ENCODE results near the gene PXYLP1.

Gene PXYLP1

DNA sequence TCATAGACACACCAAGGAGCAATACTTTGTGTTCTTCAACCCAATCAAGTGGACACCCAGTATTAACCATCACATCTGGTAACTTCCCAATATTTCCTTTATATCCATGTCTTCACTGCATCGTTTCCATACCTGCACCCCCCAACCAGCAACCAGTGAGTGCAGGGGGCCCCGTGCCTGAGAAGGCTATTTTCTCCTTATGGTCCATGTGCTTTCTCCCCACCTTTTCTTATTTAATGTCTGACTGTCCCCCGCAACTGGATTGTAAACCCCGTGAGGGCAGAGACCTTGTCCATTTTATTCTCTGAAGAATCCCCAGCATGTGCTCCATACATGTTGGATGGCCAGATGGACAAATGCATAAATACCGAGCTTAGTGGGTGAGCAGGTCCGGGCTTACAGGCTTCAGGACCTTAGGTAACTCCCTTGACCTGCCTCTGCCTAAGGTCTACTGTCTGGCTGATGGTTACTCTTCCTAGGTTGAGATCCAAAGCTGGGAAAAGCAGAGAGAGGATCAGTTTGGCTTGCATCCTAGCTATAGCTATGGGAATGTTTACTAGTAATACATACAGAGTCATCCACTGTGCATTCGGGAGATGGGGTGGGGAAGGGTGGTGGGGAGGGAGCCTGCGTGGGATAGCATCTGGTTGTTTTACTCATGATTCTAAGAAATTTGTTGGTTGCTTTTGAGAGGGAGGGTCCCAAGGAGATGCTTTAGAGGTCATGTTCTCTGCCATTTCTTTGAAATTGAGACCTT is 41.5 kb downstream of the PXYLP1 start:
- DNase-seq (ENCODE audit: low read depth): no peak

DNA sequence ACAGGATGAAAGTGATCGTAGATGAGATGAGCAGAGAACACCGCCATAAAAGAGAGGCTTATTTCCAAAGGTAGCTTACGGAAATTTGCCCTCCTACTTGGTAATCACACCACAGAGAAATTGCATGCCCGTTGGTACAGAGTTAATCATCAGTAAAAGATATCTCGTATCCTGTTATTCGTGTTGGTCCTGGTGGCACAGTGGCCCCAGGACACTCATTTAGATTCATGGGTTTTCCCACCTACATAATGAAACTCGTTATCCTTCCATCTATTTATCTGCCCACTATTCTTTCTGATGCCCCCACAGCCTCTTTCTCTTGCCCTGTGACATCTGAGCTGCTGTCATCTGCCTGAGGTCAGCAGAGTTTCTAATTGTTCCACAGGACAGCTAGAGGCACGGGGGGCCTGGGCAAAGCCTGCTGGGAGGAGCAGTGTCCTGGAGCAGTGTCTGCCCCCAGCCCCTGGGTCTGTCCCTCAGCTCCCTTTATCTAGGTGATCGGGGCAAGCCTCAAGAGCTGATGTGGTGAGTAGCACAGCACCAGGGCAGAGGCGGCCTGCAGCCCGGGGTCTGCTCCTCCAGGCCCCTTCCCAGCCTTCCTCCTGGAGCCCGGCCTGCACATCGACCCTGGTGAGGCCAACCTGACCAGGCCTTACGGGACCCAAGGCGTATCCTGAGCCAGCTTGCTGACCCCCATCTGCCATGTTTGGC is 42.2 kb downstream of the PXYLP1 start:
- DNase-seq (ENCODE audit: low read depth): no peak

DNA sequence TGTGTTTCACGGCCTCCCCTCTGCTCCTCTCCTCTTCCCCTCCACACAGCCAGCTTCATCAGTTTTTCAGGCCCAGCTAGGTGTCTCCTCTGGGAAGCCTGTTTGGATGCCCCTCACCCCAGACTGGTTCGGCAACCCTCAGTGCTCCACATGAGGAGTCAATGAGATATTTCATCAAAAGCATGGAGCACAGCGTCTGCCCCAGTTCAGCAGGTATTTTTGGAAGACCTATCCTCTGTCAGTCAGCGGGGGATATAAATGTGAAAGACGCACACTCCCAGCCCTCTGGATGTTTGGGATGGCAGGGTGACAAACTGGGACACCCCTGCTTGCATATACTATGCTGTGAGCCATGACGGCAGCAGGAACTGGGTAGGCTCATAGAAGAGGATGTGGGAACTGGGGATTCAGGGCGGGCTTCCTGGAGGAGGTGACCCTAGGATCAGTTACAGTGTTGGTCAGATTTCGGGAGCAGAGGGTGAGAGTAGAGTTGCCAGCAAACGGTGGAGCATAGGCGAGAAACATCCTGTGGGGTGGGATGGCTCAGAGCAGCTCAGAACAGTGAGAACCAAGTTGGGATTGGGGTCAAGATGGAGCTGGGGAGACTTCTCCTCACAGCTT is 42.9 kb downstream of the PXYLP1 start:
- no peak for DNase-seq (ENCODE audit: low read depth)

DNA sequence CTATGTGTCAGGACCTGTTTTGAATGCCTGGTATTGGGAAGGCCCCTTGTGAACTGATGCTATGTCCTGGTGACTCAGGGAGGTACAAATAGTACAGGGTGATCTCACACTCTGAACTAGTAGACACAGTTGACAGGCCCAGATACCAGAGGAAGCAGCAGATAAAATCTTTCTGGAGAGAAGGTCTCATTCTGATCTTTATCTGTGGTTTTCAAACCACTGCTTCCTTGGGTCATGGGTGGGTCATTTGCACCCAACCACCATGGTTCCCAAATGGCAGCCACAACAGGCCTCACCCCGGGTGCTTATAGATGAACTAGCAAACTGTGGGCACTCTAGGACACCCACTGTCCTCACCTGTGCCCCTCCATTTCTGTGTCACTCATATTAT is 43.4 kb downstream of the PXYLP1 start:
- DNase-seq (ENCODE audit: low read depth): no peak

DNA sequence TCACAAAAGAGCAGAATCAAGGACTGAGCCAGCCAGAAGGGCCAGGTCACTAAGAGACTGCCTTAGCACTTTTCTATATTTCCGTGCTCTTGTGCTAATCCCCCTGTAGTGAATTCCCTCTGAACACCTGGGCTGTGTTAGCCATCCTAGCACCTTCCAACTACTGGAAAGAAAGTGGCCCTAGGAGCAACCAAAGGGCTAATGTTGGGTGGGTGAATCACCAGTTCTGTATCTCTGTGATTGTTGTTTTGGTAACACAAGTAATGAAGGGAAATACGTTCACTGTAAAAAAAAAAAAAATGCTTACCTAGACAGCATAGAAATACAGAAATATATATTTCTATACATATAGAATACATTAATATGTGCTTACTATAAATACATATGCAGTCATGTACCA is 43.9 kb downstream of the PXYLP1 start:
- DNase-seq (ENCODE audit: low read depth): no peak

DNA sequence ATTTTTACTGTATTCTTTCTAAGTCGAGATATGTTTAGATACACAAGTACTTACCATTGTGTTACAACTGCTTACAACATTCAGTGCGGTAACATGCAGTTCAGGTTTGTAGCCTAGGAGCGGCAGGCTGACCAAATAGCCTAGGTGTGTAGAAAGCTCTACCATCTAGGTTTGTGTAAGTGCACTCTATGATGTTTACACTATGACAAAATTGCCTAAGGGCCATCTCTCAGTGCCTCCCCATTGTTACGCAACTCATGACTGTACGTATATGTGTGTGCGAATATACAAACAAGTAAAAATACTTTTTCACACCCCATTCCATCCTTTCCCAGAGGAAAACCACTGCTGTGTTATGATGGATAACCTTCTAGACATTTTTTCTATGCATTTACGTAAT is 44.3 kb downstream of the PXYLP1 start:
- DNase-seq (ENCODE audit: low read depth): no peak

DNA sequence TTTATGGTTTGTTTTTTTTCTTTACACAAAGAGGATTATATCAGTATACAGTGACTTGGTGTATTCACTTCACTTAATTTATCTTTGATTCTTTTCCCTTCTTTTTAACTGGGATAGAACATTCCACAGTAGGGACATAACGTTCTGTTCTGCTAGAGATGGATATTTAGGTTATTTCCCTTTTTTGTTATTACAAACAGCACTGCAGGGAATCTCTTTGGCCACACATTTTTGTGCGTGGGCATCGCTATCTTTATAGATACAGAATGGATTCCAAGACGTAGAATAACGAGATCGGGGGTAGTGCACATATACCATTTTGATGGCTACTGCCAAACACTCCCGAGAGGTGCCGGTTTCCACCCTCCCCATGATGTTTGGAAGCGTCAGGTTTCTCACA is 44.8 kb downstream of the PXYLP1 start:
- DNase-seq (ENCODE audit: low read depth): no peak

DNA sequence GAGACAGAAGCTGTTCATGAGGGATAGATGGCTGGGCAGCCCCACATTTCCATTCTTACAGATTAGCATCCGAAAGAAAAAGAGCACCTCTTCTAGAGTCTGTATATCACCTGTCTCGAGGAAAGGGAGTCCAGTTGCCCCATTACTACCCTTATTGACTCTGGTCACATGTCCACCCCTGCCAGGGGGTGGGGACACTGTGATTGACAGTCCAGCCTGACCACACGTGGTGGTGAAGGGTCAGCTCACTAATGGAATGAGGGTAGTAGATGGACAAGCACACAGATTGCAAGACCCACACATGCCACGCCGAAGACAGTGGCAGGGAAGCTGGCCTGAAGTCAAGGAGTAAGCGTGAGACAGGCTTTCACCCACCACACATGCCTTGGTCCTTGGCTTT is 45.8 kb downstream of the PXYLP1 start:
- no peak for DNase-seq (ENCODE audit: low read depth)

DNA sequence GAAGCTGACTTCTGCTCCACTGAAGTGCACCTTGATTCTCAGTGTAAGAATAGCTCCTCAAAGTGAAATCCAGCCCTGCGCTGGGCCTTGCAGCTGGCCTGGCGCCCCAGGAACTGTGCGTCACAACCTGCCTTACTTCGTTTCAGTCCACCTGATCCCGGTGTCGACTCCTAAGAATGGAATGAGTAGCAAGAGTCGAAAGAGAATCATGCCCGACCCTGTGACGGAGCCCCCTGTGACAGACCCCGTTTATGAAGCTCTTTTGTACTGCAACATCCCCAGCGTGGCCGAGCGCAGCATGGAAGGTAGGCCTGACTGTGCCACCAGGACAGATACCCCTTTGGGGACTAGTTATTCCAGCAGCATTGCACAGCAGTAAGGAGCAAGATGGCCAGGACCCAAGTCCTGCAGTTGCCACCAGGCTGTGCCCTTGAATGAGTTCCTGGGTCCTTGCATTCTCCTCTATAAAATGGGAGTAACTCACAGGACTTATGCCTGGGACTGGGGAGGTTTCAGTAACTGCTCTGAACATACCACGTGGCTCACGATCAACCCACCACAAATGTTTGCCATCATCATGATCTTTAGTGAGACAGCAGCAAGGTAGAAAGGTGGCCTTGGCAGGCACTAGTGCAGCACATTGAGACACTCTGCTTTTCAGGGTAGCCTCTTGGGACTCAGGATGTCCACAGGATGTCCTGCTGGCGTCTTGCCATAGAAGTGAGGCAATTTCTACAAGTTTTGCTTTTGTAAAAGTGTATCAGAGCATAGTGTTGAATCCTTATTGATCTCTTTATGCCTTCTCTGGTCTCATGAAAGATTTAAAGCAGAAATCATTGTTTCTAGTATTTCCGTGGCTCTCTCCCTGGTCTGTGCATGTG is 46.8 kb downstream of the PXYLP1 start:
- DNase-seq (ENCODE audit: low read depth): no peak

DNA sequence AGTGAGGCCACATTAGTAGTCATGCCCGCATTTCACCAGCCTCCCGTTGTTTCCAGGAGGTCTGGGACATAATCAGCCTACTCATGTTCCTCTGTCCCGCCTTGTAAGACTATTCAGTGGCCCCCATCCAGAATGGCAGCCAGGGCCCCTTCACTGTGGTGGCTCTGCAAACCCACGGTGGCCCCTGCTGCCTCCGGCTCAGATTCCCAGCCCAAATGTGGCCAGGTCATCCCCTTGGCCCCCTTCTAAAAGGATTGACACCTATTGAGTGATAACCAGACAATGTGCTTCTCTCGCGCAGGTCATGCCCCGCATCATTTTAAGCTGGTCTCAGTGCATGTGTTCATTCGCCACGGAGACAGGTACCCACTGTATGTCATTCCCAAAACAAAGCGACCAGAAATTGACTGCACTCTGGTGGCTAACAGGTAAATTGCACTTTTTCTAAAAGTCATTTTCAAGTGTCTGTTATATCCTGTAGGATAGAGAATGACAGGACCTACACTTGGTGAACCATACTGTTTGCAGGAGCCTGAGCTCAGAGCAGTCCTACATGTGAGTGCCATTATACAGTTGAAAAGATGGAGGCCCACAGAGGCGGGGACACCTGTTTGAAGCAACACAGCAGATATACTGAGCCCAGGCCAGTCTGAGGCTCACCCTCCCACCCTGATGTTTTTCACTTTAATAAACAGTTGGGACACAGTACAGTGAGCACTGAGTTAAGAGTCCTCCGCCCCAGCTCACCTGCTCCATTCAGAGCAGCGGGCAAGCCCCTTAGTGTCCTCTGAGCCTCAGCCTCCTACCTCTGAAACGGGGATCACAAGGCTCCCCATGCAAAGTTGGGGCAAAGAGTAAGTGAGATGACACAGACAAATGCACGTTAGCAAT is 47.7 kb downstream of the PXYLP1 start:
- no peak for DNase-seq (ENCODE audit: low read depth)

DNA sequence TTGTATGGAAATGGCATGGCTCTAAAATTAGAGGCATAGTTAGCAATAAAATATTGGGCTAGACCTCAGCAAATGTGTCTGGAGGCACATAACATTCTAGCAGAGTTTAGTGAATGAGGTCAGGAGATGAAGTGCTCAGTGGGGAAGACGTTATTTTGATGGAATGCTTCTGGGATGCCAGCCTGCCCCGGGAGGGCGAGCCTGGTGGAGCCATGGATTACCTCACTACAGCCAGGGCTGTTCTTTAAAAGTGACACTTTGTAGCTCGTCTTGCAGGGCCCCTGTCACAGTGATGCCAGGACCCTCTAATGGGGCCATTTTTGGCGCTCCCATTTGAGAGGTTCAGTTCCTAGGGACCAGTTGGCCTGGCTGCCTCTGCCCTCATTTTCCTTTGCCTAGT is 48.5 kb downstream of the PXYLP1 start:
- no peak for DNase-seq (ENCODE audit: low read depth)

DNA sequence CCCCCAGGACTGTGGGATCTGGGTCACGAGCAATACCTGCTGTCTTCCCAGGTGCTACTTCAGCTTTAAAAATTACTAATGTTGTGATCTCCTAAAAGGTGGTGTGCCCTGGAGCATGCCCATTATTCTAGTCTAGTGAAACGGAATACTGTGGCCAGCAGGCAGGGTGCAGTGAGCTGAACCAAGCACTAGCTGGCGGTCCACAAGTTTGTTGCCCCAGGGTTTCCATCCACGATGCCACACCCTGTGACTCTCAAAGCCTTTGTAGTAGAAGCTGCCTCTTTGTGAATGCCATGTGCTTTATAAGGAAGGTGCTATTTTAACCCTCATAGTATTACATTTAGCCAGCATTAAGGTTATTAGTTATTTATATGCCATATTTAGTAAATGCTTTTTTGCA is 49.1 kb downstream of the PXYLP1 start:
- no peak for DNase-seq (ENCODE audit: low read depth)

DNA sequence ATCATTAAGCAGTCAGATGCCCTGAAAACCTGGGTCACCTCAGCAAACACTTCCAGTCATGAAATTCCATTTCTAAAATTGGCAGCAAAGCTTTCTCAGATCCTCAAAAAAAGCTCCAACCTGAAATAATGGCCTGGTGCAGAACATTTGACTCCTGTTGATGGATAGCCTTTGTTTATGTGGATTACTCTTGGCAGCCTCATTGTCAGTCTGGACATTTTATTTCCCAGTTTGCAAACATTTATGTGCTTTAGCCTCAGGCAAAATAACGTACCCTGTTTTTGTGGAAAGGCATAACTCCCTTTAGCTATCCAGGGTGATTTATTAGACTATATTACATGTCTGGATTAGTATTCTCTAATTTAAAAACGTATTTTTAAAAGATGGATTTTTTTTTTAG is 53.9 kb downstream of the PXYLP1 start:
- no peak for DNase-seq (ENCODE audit: low read depth)

DNA sequence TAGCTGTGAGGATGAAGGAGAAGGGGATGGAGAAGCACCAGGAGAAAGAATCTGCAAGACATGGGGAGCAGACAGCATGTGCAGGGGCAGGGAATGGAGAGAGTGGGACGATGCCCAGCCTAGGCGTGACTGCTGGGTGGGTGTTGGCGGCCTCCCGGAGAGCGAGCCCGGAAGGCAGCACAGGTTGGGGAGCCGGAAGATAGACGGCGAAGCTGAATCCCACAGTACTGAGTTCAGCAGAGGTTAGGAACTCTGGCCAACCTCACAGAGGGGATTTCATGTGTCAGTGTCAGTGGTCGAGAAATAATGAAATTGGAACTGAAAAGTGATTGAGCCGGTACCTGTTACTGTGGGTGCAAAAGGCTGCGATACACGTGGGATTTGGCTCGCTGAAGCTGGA is 55.2 kb downstream of the PXYLP1 start:
- DNase-seq (ENCODE audit: low read depth): no peak

DNA sequence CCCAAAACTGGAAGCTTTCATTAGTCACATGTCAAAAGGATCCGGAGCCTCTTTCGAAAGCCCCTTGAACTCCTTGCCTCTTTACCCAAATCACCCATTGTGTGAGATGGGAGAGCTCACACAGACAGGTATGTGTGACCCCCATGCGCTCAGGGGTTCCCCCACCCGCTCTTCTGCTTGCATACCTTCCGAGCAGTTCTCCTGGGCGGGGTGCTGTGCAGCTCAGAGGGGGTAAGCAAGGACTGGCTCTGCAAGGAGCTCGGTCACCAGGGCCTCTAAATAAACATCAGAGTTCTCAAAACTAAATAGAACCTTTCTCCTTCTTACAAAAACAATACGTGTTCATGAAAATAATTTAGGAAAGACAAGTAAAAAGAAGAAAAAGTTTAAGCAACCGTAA is 55.7 kb downstream of the PXYLP1 start:
- no peak for DNase-seq (ENCODE audit: low read depth)

DNA sequence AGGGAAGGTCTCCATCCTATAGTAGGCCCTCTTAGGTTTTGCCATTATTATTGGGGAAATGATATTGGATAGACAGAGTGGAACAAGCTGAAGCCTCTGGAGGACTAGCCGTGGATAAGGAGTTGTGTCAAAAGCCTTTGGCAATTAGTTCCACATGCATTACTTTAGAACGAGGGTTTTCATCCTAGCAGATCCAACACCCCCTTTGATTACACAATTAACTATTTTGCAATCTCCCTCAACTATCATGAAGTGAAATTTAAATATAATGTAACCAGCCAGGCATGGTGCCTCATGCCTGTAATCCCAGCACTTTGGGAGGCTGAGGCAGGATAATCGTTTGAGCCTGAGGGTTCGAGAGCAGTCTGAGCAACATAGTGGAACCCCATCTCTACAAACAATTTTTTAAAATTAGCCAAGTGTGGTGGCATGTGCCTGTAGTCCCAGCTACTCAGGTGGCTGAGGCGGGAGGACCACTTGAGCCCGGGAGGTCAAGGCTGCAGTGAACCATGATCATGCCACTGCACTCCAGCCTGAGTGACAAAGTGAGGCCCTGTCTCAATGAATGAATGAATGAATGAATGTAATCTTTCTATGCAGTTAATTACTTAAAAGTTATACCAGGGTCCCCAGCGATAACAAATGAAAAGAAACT is 56.8 kb downstream of the PXYLP1 start:
- DNase-seq (ENCODE audit: low read depth): no peak

DNA sequence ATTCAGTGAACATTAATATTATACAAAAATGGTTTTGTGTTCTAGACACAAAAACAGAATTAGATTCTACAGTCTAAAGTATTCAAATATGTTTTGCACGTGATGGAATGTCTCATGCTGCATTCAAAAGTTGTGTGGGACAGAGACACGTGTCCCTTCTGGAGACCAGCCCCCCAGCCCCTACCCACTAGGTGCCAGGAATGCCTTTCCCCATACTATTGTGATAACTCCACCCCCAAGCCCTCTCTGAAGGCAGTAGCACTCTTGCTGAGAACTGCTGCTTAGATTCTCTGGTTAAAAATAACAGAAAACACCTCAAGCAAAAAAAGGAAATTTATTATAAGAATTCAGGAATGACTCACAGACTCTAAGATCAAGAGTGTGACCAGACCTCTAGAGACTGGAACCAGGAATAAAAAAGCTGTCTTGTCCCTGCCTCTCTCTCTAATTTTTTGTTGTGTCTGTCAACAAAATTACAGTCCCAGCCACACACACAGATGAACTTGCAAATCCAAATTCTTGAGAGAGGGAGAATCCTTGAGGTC is 57.7 kb downstream of the PXYLP1 start:
- DNase-seq (ENCODE audit: low read depth): no peak

DNA sequence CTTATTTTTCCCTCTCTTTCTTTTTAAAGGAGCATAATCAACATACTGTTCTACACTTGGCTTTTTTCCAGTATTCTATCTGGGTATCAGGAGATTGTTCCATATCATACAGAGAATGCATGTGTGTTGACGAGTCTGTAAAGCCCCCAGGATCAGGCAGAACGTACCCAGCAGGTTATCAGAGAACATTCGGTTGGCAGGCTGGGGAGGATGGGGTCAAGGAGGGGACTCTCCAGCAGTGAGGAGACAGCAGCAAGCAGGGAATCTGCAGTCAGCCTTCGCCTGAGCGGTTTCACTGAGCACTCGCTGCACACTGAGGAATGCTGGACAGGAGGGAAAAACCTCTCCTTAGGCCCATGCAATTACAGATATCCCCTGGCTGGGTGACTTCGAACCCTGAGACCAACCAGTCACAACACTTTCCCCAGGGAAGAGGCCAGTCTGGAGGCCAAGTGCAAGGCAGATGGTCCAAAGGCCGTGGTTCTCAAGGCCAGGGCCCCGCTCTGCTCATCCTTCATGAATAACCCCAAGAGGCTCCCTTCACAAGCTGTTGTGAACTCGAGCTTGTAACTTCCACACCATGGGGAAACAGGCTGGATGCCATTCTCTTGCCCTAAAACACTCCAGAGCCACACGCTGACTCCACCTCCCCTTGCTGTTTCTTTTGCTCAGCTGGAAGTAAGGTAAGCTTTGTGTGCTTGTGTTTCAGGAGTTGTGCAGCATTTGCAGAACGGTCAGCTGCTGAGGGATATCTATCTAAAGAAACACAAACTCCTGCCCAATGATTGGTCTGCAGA is 60.1 kb downstream of the PXYLP1 start:
- DNase-seq (ENCODE audit: low read depth): no peak

DNA sequence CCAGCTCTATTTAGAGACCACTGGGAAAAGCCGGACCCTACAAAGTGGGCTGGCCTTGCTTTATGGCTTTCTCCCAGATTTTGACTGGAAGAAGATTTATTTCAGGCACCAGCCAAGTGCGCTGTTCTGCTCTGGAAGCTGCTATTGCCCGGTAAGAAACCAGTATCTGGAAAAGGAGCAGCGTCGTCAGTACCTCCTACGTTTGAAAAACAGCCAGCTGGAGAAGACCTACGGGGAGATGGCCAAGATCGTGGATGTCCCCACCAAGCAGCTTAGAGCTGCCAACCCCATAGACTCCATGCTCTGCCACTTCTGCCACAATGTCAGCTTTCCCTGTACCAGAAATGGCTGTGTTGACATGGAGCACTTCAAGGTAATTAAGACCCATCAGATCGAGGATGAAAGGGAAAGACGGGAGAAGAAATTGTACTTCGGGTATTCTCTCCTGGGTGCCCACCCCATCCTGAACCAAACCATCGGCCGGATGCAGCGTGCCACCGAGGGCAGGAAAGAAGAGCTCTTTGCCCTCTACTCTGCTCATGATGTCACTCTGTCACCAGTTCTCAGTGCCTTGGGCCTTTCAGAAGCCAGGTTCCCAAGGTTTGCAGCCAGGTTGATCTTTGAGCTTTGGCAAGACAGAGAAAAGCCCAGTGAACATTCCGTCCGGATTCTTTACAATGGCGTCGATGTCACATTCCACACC is 60.9 kb downstream of the PXYLP1 start:
- DNase-seq (ENCODE audit: low read depth): no peak
